HPDE6-E6E7 (cell line): Measurements from ENCODE around the gene IDNK.
A peak's percentile ranks its signal among the peaks of the same experiment; 100 is the strongest.
"Not testable (repeated sequence)": the region's sequence is repeated elsewhere in the genome, so short reads cannot be mapped to it uniquely, and the experiment has no call there.

ENCODE experiments used
- DNase-seq: peaks from one replicate; pipeline ENCODE4 v3.0.0; 2011; ENCODE audit warnings: missing footprints; ENCODE audit errors: extremely low spot score

IDNK gene

GRCh38 chr9:83622939-83623678 is at the start of gene IDNK:
IDNK (plus strand) TSS chr9:83623143; CDS start chr9:83623172, 29 bp downstream.
- DNase-seq: peak; percentile 45

- no peak for DNase-seq
Observed at GRCh38 chr9:83574482-83574881, 48.5 kb upstream of the IDNK start.

DNA sequence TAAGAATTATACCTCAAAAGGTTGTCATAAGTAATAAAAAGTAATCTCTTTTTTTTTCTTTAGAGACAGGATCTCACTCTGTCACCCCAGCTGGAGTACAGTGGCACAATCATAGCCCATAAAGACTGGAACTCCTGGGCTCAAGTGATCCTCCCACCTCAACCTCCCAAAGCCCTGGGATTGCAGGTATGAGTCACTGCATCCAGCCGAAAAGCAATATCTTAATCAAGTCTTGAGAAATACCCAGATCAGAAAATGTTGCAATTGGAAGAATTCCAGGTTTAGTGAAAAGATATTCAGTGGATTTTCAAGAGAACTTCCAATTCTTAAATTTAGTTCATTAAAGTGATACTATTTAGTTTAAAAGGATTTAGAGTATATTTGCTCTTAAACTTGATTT is 40.9 kb upstream of the IDNK start:
- DNase-seq: no peak

DNA sequence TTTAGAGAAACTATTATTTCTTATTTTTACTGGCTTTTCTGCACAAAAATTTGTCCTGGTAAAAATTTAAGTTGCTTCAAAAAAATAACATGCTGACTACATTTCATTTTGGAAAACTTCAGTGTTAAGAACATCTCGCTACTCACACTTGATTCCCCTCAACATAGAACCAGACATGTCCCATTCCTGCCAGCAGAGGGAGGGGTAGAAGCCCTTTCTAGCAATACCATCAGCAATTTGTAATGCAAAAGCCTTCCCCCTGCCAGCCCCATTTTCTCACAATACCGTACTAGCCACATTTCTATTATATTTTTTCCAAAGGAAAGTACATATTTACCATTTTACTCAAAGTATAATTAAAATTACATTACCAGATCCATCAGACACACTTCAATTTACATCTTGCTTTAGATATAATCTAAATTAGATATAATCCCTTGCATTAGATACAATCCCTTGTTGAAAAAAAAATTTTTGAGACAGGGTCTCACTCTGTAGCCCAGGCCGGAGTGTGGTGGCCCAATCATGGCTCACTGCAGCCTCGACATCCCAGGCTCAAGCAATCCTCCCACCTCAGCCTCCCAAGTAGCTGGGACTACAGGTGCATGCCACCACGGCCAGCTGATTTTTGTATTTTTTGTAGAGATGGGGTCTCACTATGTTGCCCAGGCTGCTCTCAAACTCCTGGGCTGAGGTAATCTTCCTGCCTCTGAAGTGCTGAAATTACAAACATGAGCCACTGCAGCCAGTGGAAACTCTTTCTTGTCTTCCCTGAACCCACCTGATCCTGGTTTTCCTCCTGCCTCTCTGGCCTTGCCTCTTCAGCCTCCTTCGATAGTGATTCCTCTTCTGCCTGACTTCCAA is 39.6 kb upstream of the IDNK start:
- peak; percentile 21 for DNase-seq

- no peak for DNase-seq
Observed at GRCh38 chr9:83584995-83585394, 37.9 kb upstream of the IDNK start.

DNA sequence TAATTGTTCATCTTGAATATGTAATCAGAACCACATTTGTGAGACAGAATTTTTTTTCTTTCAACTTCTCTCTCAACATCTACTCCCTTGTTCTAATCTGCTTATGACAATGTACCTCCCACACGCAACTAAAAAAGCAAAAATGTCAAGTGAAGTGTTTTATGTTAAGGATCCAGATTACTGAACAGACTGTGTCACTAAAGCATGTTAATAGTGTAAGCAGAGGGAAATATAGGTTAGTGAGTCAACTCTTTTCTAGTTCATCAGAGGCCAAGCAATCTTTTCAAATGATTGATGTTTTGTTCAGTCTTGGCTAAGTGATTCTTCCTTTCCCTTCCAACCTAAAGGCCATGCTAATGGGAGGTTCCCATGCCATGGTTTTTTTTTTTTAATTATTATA is 34.7 kb upstream of the IDNK start:
- no peak for DNase-seq

DNA sequence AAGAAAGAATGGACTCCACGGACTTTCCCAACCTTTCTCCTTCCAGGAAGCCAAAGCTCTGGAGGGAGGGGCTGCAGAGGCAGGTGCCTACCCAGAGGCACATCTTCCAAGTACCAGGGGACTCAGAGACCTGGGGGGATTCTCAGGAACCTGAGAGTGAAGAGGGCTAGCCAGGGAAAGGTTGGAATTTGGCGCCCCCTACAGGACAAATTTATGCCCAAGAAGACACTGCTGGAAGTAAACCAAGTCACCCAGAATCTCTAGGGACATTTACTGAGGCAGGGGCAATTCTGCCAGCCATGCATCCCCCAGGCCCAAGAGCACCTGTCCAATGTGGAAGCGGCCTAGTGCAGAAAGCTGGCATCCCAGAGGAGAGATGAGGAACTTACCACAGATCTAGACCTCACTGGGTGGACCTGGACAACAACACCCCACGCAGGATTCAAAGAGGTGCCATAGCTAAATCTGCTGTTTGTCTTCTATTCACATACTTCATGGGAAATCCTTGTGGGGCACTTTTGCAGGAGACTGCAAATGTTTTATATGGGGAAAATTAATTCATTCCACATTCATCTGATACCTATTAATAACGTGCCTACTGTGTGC is 25.9 kb upstream of the IDNK start:
- no peak for DNase-seq

- no peak for DNase-seq
Observed at GRCh38 chr9:83598487-83598886, 24.5 kb upstream of the IDNK start.

DNA sequence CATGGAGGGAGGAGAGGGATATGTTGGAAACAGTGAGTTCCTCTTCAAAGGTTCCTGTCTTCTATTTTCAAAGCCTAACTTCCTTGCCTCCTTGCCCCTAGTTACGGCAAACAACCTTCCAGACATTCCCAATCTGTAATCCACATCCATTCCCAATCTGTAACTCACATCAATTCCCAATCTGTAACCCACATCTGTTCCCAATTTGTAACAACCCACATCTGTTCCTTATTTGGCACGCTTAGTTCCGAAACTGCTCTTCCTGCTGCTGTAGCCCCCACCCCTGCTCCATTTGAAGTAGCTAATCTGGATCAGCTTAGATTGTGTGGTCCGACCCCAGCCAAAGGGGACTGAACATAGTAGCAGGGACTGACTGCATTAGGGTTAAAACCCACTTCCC is 23.9 kb upstream of the IDNK start:
- DNase-seq: no peak

DNA sequence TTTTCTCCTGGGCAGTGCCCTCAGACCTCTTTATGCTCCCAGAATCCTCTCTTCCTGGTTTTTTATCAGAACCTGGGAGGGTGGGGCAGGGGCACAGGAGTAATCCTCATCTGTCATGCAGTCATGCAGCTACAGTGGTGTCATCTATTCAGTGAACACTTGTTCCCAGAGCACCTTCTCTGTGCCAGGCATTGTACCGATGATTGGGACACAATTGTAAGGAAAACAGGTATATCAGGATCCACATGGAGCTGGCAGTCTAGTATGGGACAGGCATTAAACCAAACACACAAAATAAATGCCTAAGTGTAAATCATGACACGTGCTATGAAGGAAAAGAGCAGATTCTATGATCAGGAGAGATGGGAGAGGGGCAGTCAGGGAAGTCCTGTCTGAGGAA is 21.5 kb upstream of the IDNK start:
- DNase-seq: no peak

- not testable (repeated sequence) for DNase-seq
Observed at GRCh38 chr9:83607620-83608019, 15.3 kb upstream of the IDNK start.

GRCh38 chr9:83613298-83613697 is 9.6 kb upstream of the IDNK start:
- not testable (repeated sequence) for DNase-seq

- no peak for DNase-seq
Observed at GRCh38 chr9:83617299-83617698, 5.6 kb upstream of the IDNK start.

DNA sequence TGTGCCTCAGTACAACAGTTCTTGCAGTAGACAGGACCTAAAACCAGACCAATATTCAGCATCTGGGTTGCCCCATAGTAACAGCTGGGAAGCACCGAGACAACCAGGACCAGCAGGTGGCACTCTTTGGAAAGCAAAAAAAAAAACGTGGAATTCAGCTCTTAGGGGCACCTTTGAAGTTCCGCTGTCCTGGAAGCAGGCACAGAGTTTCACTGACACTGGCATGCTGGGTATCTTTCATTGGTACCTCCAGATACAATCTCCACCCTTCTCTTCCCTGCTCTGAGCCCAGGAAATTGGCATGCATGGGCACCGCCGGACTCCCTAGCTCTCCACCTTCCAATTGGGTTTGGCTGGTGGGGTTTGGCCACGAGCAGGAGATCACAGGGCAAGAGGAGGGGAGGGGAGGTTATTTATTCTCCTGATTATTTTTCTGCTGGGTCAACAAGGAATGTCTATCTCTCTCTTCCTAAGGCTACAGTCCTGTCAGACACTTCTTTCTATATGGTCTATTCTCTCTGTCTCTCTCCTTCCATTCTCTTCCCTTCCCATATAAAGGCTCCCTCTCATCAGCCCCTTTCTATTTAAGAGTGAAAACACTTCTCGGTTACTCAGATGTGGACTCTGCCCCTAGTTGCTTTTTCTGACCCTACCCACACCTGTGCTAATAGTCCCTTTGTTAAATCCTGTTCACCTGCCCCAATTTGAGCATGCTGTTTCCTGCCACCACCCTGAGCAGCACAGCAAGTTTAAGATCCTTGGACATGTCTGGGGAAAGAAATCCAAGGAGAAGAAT is 1.9 kb upstream of the IDNK start:
- DNase-seq: peak; percentile 42

DNA sequence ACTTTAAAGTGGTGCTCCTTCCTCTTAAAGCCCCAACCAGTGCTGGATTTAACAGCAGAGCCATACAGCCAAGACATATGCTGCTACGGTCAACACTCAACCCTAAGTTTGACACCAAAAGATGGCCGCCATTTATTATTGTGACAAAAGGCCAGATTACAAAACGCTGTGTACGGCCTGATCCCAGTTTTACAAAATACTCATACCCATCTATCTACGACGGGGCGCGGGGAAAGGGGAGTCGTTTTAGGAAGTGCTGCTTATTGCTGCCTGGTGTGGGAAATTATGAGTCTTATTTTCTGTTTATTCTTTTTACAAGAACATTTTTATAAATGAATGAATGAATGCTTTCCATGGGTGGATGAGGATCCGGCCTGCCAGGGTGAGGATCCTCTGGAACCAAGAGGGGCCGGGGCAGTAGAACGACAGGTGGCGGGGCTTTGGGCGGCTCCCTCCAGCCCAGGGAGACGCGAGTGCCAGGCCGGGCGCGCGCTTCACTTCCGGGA is 457 bp upstream of the IDNK start:
- peak; percentile 13 for DNase-seq

DNA sequence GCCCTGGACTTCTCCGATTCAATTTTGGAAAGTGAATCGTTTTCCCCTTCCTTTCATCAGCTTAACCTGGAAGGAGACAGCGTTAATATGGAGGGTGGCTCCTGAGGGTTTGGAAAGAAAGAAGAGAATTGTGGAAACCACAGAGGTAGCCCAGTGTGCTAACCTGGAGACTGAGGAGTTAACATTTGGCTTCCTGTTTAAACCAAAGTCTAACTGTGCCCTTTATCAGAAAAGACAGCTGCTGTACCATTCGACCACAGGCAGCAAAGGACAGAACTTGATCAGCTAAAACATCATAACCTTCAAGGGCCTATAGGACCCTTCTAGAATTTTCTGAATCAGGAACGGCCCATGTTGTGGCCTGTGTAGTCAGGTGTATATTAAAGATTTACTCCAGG is 735 bp downstream of the IDNK start:
- no peak for DNase-seq

DNA sequence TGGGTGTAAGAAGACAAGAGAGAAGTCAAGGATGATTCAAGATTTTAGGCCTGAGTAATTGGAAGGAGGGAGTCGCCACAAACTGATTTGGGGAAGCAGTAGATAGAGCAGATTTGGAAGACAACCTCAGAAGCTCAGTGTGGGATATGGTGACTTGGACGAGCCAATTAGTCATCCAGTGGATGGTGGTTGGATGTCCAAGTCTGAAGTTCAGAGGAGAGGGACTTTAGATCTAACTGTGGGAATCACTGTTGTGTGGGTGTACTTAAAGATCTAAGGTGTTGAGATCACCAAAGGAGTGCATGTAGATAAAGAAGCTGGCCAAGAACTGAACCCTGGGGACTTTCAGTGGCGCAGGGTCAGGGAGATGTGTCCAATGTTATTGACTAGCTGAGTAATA is 2.2 kb downstream of the IDNK start:
- DNase-seq: no peak

DNA sequence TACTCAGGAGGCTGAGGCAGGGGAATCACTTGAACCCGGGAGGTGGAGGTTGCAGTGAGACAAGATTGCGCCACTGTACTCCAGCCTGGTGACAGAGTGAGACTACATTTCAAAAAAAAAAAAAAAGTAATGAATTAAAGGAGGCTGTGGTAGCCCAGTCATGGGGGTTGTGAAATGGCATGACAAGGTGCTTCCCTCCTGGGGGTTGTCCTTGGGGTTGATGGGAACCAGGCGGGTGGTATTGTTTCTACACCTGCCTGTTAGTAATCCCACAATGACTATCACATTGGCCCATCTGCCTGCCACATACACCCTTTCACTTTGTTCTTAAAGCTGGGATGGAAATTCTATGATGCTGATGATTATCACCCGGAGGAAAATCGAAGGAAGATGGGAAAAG is 5.6 kb downstream of the IDNK start:
- DNase-seq: no peak

GRCh38 chr9:83629433-83630104 is 6.6 kb downstream of the IDNK start:
- DNase-seq: no peak

- no peak for DNase-seq
Observed at GRCh38 chr9:83630938-83631457, 8.1 kb downstream of the IDNK start.

DNA sequence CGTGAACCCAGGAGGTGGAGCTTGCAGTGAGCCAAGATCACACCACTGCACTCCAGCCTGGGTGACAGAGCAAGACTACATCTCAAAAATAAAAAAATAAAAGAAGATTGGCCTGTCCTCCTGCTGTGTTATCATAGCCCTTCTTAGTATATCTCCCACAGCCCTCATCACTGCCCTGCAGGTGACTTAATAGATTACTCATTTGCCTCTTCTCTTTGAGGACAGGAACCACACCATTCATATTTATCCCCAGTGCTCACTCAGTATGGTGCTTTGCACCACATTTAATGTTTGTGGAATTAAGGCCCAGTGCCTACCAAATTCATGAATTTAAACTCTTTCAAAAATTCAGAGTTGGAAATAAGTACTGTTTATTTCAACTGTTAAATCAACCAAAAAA is 10.3 kb downstream of the IDNK start:
- DNase-seq: no peak
